Spleen (tissue), 7 donors: ENCODE measurements around the gene LYZL4.

Source experiments
- CTCF ChIP-seq, 11 experiments: fragments of 200-600 bp in 7 of 11; fragments of 450-650 bp in 4 of 11; sonication (generic) in 4 of 11; IDR thresholded peaks in 8 of 11; conservative IDR thresholded peaks in 3 of 11; 1 replicate in 7 of 11; 2 replicates in 4 of 11; pipeline versions ENCODE4 v1.4.0 to v1.8.0; 2016 to 2021; ENCODE audit warnings: antibody characterized with exemption in 11 of 11, inconsistent platforms in 4 of 11, mild to moderate bottlenecking in 1 of 11
- POLR2A ChIP-seq, 3 donors: fragments of 450-650 bp; IDR thresholded peaks; one replicate each; pipeline ENCODE4 v1.5.1; 2017; ENCODE audit warnings: antibody characterized with exemption in 3 of 3, mild to moderate bottlenecking in 1 of 3
- donor health status: DM: no; HTN: no; CAD: no; lungs with moderate emphysema.
- donor health status: DM: no; HTN: no; CAD: no.
- donor health status: DM: no; HTN: no; CAD: no.

GRCh38 chr3:42366550-42366949 is 43.9 kb downstream of the LYZL4 start:
- no peak for TF ChIP-seq CTCF (IDR thresholded peaks at IDR 0.05 in 8 of 11, conservative IDR thresholded peaks at IDR 0.05 in 3 of 11)
- TF ChIP-seq POLR2A (IDR thresholded peaks at IDR 0.05) = no peak
